Daoy (cell line): ENCODE data around the gene TEAD1. TPM values are rescaled to one million over a fixed set of nuclear protein-coding genes. Genes with fewer than 3 reads are reported as not detected.
A peak's percentile ranks its signal among the peaks of the same experiment; 100 is the strongest.

Experiments used
- DNase-seq: peaks from one replicate; pipeline ENCODE4 v3.0.0-alpha.2; 2015; ENCODE audit warnings: low read depth
- total RNA-seq: library from RNA; depleted of rRNA; stranded (reverse); fragments of >200 nt; shearing (Covaris generic); gene quantifications from 2 replicates; pipeline ENCODE4 v1.2.3, GENCODE V29; 2014

Gene TEAD1
- total RNA-seq, 1 experiment from 2014 or later, result 55.4 TPM

GRCh38 chr11:12666915-12667314, 7.3 kb upstream of the TEAD1 start:
- no peak for DNase-seq

GRCh38 chr11:12667646-12668045, 6.6 kb upstream of the TEAD1 start:
- no peak for DNase-seq

GRCh38 chr11:12668166-12668565, 6.1 kb upstream of the TEAD1 start:
- DNase-seq, result peak; percentile 48

- DNase-seq, result no peak
These were observed 4.3 kb upstream of the TEAD1 start for GRCh38 chr11:12669930-12670329.

- DNase-seq, result no peak
These were observed 2.9 kb upstream of the TEAD1 start for GRCh38 chr11:12671370-12671769.

GRCh38 chr11:12673601-12673923, 659 bp upstream of the TEAD1 start:
- DNase-seq, result no peak

- peak; percentile 44 for DNase-seq
These were observed 332 bp downstream of the TEAD1 start for GRCh38 chr11:12674571-12674935.

GRCh38 chr11:12674936-12675696, 895 bp downstream of the TEAD1 start:
- DNase-seq, result peak; percentile 53

GRCh38 chr11:12675951-12676711, 1.9 kb downstream of the TEAD1 start:
- no peak for DNase-seq

GRCh38 chr11:12677131-12677530, 2.9 kb downstream of the TEAD1 start:
- DNase-seq, result peak; percentile 50

GRCh38 chr11:12678092-12678491, 3.9 kb downstream of the TEAD1 start:
- no peak for DNase-seq

- no peak for DNase-seq
These were observed 4.8 kb downstream of the TEAD1 start for GRCh38 chr11:12678991-12679390.

- no peak for DNase-seq
These were observed 5.2 kb downstream of the TEAD1 start for GRCh38 chr11:12679471-12679870.

GRCh38 chr11:12680246-12680939, 6.2 kb downstream of the TEAD1 start:
- peak; percentile 83 for DNase-seq

GRCh38 chr11:12680940-12681258, 6.7 kb downstream of the TEAD1 start:
- no peak for DNase-seq

- DNase-seq, result no peak
These were observed 7.2 kb downstream of the TEAD1 start for GRCh38 chr11:12681466-12681865.

GRCh38 chr11:12682288-12682687, 8.1 kb downstream of the TEAD1 start:
- no peak for DNase-seq

GRCh38 chr11:12682737-12683500, 8.7 kb downstream of the TEAD1 start:
- no peak for DNase-seq

GRCh38 chr11:12683874-12684273, 9.7 kb downstream of the TEAD1 start:
- DNase-seq, result no peak

GRCh38 chr11:12684315-12684714, 10.1 kb downstream of the TEAD1 start:
- DNase-seq, result no peak

- DNase-seq, result no peak
These were observed 10.6 kb downstream of the TEAD1 start for GRCh38 chr11:12684816-12685215.

- DNase-seq, result no peak
These were observed 11.0 kb downstream of the TEAD1 start for GRCh38 chr11:12685229-12685628.
